GM18909 (cell line): ENCODE results near the gene R3HDM4.

Experiments used
- ATAC-seq: cut with Tn5 transposase; IDR thresholded peaks from one replicate; pipeline ENCODE4 v1.9.1; 2021; ENCODE audit warnings: mild to moderate bottlenecking; ENCODE audit not compliant: unreplicated experiment, poor library complexity

R3HDM4 gene

DNA sequence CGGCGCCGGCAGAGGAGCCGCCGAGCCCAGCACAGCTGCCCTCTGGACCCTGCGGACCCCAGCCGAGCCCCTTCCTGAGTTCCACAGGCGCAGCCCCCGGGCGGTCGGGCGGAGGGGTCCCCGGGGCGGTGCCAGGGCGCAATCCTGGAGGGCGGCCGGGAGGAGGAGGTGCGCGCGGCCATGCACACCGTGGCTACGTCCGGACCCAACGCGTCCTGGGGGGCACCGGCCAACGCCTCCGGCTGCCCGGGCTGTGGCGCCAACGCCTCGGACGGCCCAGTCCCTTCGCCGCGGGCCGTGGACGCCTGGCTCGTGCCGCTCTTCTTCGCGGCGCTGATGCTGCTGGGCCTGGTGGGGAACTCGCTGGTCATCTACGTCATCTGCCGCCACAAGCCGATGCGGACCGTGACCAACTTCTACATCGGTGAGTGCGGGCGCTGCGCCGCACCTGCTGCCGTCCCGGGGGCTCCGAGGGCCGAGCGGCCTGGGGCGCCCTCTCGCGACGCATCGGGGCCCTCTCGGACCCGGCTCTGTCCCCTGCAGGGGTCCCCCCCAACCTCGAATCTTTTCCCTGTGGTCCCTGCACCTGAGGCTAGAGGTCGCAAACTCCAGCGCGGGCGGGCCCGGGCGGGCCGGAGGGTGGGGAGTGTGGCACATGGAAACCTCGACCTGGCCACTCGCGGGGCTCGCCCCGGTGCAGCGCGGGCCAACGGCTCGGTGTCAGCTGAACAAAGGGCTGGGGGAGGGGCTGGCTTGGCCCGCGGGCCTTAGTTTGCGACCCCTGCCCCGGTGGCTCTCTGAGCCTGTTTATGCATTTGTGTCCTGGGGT is 4.5 kb upstream of the R3HDM4 start, which contains the start of gene KISS1R:
Gene KISS1R, plus strand, starts transcription at position 11 of the 829 bp plus-strand sequence. Its CDS starts 170 bp downstream, at position 181.
- no peak for ATAC-seq

DNA sequence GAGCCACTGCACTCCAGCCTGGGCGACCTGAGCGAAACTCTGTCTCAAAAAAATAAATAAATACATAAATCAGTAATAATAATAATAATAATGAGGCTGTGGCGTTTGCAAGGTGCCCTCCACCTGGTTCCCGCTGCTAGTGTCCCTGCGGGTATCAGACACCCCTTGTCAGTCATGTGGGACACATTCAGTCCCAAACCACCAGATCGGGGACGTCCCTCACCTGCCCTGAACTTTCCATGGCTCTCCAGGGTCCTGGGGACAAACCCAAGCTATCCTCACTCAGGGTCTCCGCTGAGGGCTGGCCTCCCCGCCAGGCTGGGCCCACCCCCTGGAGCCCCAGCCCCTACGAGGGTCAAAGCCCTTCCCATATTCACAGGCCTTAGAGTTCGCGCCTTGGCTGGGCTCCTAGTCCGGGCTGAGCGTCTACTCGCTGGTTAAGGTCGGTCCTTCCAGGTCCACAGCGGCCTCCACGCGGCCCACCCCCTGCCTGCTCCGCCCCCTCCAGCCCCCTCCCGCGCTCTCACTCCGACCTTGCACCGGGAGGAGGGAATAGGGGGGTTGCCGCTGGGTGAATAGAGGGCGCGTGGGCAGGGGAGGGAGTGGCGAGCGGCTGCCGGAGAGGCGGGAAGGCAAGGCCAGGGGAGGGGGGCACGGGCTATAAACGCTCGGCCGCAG is 3.8 kb upstream of the R3HDM4 start:
- ATAC-seq: no peak

DNA sequence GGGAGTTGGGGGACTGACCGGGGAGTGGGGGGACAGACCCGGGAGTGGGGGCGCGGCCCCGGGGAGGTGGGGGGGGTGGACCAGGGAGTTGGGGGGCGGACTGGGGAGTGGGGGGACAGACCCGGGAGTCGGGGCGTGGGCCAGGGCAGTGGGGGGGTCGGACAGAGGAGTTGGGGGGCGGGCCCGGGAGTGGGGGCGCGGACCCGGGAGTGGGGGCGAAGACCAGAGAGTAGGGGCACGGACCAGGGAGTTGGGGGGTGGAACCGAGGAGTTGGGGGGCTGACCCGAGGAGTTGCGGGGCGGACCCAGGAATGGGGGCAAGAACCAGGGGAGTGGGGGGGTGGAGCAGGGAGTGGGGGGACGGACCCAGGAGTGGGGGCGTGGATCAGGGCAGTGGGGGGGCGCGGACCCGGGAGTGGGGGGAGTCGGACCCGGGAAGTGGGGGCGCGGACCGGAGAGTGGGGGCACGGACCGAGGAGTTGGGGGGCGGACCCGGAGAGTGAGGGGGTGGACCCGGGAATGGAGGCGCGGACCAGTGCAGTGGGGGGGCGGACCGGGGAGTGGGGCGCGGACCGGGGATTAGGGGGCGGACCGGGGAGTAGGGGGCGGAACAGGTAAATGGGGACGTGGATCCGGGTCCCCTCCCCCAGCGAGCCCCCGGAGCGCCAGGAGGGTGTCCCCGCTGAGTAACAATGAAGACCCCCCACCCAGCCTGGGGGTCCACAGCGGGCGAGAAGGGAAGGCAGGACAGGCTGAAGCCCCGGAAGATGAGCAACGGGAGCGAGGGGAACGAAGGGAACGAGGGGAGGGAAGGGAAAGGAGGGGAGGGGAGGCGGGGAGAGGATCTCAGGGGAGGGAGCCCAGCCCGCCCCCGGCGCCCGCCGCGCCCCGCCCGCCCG is 589 bp downstream of the R3HDM4 start:
- no peak for ATAC-seq

DNA sequence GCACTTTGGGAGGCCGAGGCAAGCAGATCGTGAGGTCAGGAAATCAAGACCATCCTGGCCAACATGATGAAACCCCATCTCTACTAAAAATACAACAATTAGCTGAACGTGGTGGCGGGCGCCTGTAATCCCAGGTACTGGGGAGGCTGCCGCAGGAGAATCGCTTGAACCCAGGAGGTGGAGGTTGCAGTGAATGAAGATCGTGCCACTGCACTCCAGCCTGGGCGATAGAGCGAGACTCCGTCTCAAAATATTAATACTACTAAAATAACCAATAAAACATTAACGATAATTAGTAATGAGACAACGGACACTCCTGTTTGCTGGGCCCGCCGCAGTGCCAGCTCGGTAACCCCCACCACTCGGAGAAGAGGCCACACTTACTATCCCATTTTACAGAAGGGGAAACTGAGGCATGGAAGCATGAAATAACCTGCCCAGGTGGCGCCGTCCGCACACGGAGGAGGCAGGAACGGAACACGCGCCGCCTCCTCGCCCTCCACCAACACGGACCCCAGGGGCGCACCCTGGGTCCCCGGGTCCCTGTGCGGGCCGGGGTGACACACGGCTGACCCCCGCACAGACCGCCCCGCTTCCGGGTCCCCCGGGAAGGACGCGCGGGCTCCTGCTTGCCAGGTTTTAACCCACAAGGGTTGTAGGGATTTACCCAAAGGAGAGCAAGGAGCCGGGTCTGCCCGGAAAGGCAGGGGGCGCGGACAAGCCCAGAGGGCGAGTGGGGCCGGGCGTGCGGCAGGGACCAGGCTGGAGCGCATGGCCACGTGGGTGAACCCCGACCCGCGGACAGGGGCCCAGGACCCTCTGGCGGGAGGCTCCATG is 1.6 kb downstream of the R3HDM4 start:
- ATAC-seq: no peak

DNA sequence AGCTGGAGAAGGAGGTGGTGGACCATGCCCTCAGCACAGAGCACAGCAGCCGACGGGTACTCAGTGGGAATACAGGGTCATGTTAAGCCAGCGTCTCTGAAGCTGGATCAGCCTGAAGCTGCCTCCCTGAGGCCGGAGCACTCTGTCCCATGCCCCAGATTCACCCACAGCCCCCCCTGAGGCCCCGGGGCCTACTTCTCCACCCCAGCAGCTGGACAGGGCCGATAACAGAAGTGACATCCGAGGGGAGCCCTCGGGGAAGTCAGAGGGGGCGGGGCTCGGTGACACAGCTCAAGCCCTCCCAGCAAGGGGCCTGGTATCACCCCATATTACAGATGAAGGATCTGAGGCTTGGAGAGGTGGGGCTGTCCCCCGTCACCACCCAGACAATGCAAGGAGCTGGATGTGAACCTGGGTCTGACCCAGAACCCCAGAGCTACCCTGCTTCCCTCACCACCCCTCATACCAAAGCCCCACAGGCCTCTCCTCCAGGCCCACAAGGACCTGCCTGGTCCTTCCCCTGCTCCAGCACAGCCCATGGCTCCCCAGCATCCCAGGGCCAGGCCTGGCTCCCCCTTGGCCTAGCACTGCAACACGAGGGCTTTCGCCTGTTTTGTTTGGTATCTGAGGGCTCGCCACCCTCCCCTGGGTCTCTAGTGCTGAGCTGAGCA is 5.7 kb downstream of the R3HDM4 start:
- no peak for ATAC-seq

DNA sequence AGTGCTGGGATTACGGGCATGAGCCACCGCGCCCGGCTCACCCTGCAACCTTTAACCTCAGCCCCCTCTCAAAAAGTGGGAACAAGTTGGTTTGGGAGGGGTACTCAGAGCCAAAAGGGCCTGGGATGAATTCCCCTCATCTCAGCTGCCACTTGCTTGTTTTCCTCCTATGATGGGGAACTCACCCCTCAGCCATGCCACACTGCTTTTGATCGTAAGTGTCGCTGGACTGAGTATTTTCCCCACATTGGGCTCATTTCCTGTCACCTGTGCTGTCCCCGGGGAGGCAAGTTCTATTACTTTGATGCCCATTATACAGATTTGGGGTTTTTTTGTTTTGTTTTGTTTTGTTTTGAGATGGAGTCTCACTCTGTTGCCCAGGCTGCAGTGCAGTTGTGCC is 6.5 kb downstream of the R3HDM4 start:
- no peak for ATAC-seq

DNA sequence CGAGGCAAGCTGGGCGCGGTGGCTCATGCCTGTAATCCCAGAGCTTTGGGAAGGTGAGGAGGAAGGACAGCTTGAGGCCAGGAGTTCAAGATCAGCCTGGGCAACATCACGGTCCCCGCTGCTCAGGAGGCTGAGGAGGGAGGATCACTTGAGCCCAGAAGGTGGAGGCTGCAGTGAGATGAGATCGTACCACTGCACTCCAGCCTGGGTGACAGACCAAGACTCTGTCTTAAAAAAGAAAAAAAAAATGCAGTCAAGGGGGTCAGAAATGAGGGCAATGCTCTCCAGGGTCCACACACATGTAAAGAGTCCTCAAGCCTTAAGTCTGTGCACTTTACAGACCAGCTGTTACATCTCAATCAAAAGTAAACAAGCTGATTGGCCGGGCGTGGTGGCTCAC is 8.5 kb downstream of the R3HDM4 start:
- no peak for ATAC-seq

DNA sequence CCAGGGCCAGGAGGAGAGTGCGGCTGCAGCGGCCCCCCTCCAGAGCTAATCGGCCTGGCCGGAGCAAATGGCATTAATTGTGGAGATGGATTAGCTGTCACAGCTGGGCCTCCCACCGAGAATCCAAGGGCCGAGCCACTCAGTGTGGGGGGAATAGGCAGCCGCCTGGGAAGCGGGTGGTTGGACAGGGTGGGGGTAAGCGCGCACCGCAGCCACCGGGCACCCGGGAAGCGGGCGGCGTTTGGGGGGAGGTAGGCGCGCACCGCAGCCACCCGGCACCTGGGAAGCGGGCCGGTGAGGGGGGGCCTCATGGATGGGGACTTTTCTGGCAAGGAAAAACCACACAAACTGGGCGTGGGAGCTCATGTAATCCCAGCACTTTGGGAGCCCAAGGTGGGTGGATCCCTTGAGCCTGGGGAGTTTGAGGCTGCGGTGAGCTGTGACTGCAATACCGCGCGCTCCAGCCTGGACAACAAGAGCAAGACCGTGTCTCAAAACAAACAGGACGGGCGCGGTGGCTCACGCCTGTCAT is 9.7 kb downstream of the R3HDM4 start:
- no peak for ATAC-seq

DNA sequence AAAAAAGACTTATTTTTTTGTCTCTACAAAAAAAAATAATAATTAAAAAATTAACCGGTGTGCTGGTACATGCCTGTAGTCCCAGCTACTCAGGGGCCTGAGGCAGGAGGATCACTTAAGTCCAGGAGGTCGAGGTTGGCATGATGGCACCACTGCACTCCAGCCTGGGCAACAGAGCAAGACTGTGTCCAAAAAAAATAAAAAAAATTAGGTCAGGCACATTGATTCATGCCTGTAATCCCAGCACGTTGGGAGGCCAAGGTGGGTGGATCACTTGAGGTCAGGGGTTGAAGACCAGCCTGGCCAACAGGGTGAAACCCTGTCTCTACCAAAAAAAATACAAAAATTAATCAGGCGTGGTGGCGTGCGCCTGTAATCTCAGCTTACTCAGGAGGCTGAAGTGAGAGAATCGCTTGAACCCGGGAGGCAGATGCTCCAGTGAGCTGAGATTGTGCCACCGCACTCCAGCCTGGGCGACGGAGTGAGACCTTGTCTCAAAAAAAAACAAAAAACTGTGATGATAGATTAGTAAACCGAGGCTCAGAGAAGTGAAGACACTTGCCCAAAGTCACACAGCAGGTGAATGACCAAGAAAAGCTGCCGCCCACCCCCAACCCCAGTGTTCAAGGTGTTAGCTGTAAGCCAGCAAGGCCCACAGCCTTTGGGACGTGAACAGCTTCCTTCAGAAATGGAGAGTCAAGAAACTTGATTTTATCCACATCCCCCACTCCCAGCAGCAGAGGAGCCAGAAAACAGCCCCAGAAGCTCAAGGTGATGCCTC is 10.4 kb downstream of the R3HDM4 start:
- ATAC-seq: no peak

DNA sequence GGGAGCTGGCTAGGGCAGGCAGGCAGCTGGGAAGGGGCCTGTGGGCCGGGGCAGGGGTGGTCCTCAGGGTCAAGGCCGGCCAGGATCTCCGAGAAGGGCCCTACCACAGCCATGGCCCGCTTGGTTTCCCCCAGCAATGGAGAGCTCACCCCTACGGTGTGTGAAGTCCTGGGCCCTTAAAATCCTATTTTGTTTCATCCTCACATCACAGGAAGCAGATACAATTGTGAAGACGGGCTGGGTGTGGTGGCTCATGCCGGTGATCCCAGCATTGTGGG is 11.0 kb downstream of the R3HDM4 start:
- no peak for ATAC-seq

DNA sequence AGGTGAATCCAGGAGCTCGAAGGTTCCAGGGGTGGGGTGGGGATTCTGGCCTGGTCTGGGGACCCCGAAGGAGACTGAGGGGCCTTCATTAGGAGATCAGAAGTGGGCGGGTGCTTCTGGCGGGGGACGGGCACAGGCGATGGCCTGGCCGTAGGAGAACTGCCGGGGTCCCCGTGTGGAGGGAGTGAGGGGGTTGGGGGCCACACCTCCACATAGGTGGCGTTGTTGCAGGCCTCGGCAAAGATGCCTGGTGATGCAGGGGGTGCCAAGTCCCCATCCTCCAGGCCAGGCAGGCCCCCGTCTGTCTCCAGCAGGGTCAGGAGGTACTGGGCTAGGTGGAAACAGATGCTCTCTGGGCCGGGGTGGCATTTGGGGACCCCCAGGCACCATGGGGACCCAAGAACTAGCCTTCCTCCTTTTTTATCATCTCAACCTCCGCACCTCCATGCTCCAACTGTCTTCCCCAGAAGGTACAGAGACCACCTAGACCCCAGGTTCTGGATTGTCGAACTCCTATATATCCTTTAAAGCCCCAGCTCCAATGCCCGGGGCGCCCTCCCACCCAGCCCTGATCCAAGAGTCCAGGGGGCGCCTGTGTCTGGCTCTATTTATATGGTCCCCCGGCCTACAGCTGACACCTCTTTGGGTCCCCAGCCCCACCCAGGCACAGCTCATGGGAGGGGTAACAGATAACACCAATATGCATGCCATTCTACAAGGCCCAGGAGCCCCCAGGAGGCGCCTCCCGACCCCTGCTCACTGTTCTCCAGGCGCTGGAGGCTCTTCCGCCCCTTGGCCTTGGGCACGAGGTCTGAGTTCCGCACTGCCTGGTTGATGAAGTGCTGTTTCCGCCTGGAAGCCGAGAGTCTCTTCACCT is 11.6 kb downstream of the R3HDM4 start:
- no peak for ATAC-seq

DNA sequence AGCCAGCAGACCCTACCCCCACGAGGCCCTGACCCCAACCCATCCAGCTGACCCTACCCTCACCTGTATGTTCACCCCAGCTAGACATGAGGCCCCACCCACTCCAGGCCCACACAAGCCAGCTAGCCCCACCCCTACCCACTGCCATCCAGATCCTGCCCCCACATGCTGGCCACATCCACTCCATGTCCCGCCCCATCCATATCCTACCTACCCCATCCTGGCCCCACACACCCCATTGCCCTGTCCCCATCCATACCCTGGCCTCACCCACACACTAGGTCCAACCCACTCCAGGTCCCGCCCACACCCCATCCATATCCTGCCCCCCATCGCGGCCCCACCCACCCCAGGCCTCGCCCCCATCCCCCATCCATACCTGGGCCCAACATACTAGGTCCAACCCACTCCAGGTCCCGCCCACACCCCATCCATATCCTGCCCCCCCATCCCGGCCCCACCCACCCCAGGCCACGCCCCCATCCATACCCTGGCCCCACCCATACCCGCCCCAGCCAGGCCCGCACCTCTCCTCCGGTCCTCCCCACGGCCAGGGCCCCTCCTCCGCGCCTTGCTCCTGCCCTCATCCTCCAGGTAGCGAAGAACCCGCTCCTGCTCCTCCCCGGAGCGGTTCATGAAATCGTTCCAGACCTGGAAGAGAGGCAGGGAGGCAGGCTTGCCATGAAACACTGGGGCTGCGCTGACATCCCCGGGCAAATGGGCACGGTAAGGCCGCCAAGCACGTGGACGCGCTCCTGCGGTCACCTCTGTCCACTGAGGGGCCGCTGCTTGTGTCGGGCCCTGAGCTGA is 12.5 kb downstream of the R3HDM4 start:
- ATAC-seq: no peak

DNA sequence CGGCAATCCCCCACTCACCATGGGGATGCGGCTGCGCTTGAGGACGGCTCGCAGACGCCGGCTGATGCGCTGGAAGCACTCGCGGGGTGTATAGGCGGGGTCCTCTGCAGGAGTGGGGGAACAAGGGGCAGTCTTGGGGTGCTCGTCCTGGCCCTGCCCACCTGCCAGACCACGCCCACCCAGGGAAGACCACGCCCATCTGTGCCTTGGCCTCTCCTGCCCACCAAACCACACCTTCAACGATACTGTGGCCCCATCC is 13.0 kb downstream of the R3HDM4 start:
- no peak for ATAC-seq

DNA sequence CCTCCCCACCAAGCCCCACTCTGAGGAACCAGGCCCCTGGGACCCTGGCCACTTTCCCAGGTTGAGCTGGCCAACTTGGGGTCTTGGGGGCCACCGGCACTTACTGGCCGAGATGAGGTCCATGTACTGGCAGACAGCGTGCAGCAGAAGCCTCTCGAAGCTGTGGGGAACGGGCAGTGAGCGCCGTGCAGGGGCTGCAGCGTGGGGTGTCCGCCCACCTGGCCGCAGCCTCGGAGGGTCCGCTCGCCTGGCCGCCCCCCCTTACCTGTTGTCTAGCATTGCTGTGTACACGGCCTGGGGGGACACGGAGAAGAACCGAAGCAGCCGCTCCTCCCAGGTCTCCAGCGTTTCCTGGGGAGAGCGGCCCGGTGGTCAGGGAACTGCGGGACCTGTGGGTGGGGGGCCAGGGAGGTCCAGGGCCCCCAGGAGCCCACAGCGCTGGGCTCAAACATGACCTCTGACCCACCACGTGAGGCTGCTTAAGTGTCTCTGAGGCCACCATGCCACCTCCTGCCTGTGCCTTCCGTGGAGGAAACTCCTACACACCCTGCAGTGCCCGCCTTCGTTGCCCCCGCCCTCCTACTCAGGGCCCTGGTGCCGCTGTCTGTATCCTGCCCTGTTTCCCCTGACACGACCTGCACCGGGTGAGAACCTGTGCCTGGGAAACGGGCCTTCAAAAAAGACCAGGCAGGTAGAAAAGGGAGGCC is 13.5 kb downstream of the R3HDM4 start:
- no peak for ATAC-seq

DNA sequence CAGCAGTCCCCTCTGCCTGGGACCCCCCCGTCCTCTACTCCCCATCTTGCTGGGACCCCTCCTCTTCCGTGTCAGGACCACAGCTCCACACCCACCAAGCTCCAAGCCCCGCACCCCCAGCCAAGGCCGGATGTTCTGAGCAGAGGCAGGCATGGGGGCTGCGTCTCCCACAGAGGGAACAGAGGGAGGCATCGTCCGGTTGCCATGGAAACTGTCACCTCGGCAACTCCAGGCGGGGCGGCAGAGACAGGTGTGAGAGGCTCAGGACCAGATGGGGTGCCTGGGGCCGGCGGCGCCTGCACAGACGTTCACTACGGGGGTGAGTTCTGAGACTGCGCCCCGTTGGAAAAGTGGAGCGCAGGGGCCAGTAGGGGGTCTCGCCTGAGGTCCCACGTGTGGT is 14.4 kb downstream of the R3HDM4 start:
- ATAC-seq: no peak

DNA sequence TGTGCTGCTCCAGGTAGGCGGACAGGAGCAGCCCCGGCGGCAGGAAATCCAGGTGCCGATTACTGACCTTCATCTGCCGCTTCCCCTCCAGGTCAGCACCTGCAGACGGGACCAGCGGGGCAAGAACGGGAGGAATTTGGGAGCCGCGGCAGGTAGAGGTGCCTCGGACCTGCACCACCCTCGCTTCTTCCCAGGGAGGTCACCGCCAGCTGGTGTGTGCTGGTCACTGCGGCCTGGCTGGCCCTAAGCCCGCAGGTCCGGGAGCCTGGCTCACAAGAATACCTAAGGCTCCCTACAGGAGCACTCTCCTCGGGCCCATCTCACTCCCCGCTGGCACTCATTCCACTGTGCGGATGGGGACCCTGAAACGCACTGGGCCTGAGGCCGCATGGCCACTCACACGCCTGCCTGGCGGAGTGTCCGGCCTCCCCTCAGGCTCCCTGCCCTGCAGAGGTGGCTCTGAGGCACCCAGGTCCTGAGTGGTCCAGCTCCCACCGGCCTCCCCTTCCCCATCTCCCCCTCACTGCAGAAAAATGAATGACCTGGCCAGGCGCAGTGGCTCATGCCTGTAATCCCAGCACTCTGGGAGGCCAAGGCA is 15.5 kb downstream of the R3HDM4 start:
- no peak for ATAC-seq
